Measurements from ENCODE around the gene LYRM9. TPM values are rescaled to one million over a fixed set of nuclear protein-coding genes. Genes with fewer than 3 reads are reported as not detected.
"Not testable (repeated sequence)": the region's sequence is repeated elsewhere in the genome, so short reads cannot be mapped to it uniquely, and the experiment has no call there.

LYRM9 gene
- total RNA-seq, 4 donors from 2014 or later = 5.0 to 21.6 (median 16.7) TPM

DNA sequence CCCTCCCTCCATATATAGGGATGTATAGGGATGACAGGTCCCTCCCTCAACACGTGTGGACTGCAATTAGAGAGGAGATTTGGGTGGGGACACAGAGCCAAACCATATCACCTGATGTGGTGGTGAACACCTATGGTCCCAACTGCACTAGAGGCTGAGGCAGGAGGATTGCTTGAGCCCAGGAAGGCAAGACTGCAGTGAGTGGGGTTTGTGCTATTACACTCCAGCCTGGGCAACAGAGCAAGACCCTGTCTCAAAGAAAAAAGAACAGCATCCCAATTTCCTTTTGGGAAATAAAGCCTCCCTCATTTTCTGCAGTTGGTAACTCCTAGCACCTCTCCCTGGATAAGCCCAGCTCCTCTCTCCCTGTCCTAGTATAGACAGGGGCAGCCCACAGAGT lies 23.8 kb upstream of the LYRM9 start:
- H3K4me3 ChIP-seq = no peak overlapping the region
- intact Hi-C loops (cut with DNase I) = no loop called here
- no peak for DNase-seq (ENCODE audit: extremely low spot score)
- H3K9me3 ChIP-seq = no peaks in the 10 kb centered on the region
- H3K4me1 ChIP-seq = no peaks in the 10 kb centered on the region
- no peaks in the 10 kb centered on the region for H3K36me3 ChIP-seq
- TF ChIP-seq, protein P1, sequence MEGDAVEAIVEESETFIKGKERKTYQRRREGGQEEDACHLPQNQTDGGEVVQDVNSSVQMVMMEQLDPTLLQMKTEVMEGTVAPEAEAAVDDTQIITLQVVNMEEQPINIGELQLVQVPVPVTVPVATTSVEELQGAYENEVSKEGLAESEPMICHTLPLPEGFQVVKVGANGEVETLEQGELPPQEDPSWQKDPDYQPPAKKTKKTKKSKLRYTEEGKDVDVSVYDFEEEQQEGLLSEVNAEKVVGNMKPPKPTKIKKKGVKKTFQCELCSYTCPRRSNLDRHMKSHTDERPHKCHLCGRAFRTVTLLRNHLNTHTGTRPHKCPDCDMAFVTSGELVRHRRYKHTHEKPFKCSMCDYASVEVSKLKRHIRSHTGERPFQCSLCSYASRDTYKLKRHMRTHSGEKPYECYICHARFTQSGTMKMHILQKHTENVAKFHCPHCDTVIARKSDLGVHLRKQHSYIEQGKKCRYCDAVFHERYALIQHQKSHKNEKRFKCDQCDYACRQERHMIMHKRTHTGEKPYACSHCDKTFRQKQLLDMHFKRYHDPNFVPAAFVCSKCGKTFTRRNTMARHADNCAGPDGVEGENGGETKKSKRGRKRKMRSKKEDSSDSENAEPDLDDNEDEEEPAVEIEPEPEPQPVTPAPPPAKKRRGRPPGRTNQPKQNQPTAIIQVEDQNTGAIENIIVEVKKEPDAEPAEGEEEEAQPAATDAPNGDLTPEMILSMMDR (IDR thresholded peaks at IDR 0.05) = no peak
- TF ChIP-seq POLR2AphosphoS5 (IDR thresholded peaks at IDR 0.05) = no peak
- no peak for TF ChIP-seq POLR2A (IDR thresholded peaks at IDR 0.05; ENCODE audit: low read depth)
- no peak for TF ChIP-seq EP300 (IDR thresholded peaks at IDR 0.05)
- H3K27me3 ChIP-seq = peaks cover 0 to 21% (median 0%) of the 10 kb centered on the region in 4 donors
- WGBS = 63% methylated on average over 1 of the region's 1 CpG
- H3K27ac ChIP-seq (replicated peaks in 1 of 4) = no peak overlapping the region

DNA sequence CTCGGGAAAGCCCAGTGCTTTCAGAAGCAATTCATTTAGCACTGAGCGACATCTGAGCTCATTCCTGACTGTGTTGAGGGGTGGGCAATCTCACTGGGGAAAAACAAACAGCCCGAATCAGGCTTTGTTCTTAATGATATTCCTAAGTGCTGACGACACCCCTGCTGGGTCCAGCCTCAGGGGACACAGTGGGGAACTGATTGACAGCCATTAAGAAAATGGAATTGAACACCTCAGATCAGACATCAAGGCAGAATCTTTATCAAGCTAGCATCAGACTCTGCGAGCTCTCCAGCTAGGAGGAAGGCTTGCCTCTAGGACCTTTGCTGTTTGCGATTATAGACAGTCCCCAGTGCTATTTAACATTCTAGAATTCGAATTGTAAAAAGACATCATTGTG lies 22.5 kb upstream of the LYRM9 start:
- Histone ChIP-seq H3K9me3 (no peaks in the 10 kb centered on the region), H3K27ac (replicated peaks in 1 of 4) (no peak overlapping the region), H3K4me1 (no peaks in the 10 kb centered on the region), H3K27me3 (peaks cover 0 to 21% (median 0%) of the 10 kb centered on the region in 4 donors), H3K4me3 (no peak overlapping the region), H3K36me3 (no peaks in the 10 kb centered on the region)
- 43% methylated on average over 7 of the region's 7 CpGs for WGBS
- no peak for DNase-seq (ENCODE audit: extremely low spot score)
- intact Hi-C loops (cut with DNase I) = no loop called here
- TF ChIP-seq, protein P1 (IDR thresholded peaks at IDR 0.05) = no peak

GRCh38 chr17:27914382-27914781 lies 21.2 kb upstream of the LYRM9 start:
- intact Hi-C loops (cut with DNase I) = no loop called here
- H3K27ac ChIP-seq (replicated peaks in 1 of 4) = no peak overlapping the region
- no peak for DNase-seq (ENCODE audit: extremely low spot score)
- TF ChIP-seq POLR2AphosphoS5 (IDR thresholded peaks at IDR 0.05) = no peak
- TF ChIP-seq, protein P1 (IDR thresholded peaks at IDR 0.05) = no peak
- TF ChIP-seq EP300 (IDR thresholded peaks at IDR 0.05) = no peak
- TF ChIP-seq POLR2A (IDR thresholded peaks at IDR 0.05; ENCODE audit: low read depth) = no peak
- no peaks in the 10 kb centered on the region for H3K36me3 ChIP-seq
- no peak overlapping the region for H3K4me3 ChIP-seq
- peaks cover 0 to 17% (median 0%) of the 10 kb centered on the region in 4 donors for H3K27me3 ChIP-seq
- H3K9me3 ChIP-seq = no peaks in the 10 kb centered on the region
- H3K4me1 ChIP-seq = no peaks in the 10 kb centered on the region
- 89% methylated on average over 7 of the region's 7 CpGs for WGBS

GRCh38 chr17:27912964-27913363 lies 19.8 kb upstream of the LYRM9 start:
- H3K27ac ChIP-seq (replicated peaks in 1 of 4) = no peak overlapping the region
- H3K27me3 ChIP-seq = peaks cover 0 to 16% (median 0%) of the 10 kb centered on the region in 4 donors
- H3K4me3 ChIP-seq = no peak overlapping the region
- no peaks in the 10 kb centered on the region for H3K36me3 ChIP-seq
- no peak for TF ChIP-seq EP300 (IDR thresholded peaks at IDR 0.05)
- TF ChIP-seq POLR2A (IDR thresholded peaks at IDR 0.05; ENCODE audit: low read depth) = no peak
- TF ChIP-seq, protein P1 (IDR thresholded peaks at IDR 0.05) = no peak
- TF ChIP-seq POLR2AphosphoS5 (IDR thresholded peaks at IDR 0.05) = no peak
- H3K9me3 ChIP-seq = no peaks in the 10 kb centered on the region
- no peaks in the 10 kb centered on the region for H3K4me1 ChIP-seq
- DNase-seq (ENCODE audit: extremely low spot score) = no peak
- WGBS = 56% methylated on average over 2 of the region's 2 CpGs
- intact Hi-C loops (cut with DNase I) = no loop called here

DNA sequence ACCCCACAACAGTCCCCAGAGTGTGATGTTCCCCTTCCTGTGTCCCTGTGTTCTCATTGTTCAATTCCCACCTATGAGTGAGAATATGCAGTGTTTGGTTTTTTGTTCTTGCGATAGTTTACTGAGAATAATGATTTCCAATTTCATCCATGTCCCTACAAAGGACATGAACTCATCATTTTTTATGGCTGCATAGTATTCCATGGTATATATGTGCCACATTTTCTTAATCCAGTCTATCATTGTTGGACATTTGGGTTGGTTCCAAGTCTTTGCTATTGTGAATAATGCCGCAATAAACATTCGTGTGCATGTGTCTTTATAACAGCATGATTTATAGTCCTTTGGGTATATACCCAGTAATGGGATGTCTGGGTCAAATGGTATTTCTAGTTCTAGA lies 19.1 kb upstream of the LYRM9 start:
- WGBS = 90% methylated on average over 3 of the region's 3 CpGs
- H3K4me1 ChIP-seq; H3K4me3 ChIP-seq; DNase-seq (ENCODE audit: extremely low spot score); intact Hi-C loops (cut with DNase I); H3K36me3 ChIP-seq; H3K27ac ChIP-seq (replicated peaks in 1 of 4); H3K9me3 ChIP-seq: not testable (repeated sequence)
- peaks cover 0 to 20% (median 0%) of the 10 kb centered on the region in 4 donors for H3K27me3 ChIP-seq
